Activated CD4-positive, alpha-beta T cell treated with anti-CD3 and anti-CD28 coated beads for 36 hours (primary cell): Measurements from ENCODE around the gene ZNF23. TPM values are rescaled to one million over a fixed set of nuclear protein-coding genes. Genes with fewer than 3 reads are reported as not detected.

Experiments
- ATAC-seq: fragments of 200-7000 bp; cut with Tn5 transposase; one replicate; pipeline ENCODE4 v1.10.0; 2021; ENCODE audit warnings: mild to moderate bottlenecking, moderate library complexity
- CTCF ChIA-PET: fragments of 350-600 bp; sonication (Branson Sonifier 250); formaldehyde crosslinking; loops from one replicate; lab custom pipeline; 2021; ENCODE audit warnings: antibody characterized with exemption; lab: Charles Lee
- POLR2A ChIA-PET: fragments of 350-600 bp; sonication (Branson Sonifier 250); formaldehyde crosslinking; loops from one replicate; lab custom pipeline; 2021; ENCODE audit warnings: antibody characterized with exemption, inconsistent platforms; lab: Charles Lee
- DNase-seq: peaks from one replicate; pipeline ENCODE4 v3.0.0-alpha.2; 2020
- H3K27ac Mint-ChIP-seq: one replicate; pipeline ENCODE4 v1.8.0; 2021; ENCODE audit warnings: mixed read lengths
- H3K27me3 Mint-ChIP-seq: one replicate; pipeline ENCODE4 v1.8.0; 2021; ENCODE audit warnings: mixed read lengths
- H3K36me3 Mint-ChIP-seq: one replicate; pipeline ENCODE4 v1.8.0; 2021; ENCODE audit warnings: low read depth, mixed read lengths
- H3K4me1 Mint-ChIP-seq: one replicate; pipeline ENCODE4 v1.8.0; 2021; ENCODE audit warnings: mixed read lengths
- H3K4me3 Mint-ChIP-seq: one replicate; pipeline ENCODE4 v1.8.0; 2021; ENCODE audit warnings: mild to moderate bottlenecking, moderate library complexity, mixed read lengths
- H3K9me3 Mint-ChIP-seq: one replicate; pipeline ENCODE4 v1.8.0; 2021; ENCODE audit warnings: low read depth, mixed read lengths
- intact Hi-C, 2 experiments: fragments of 100-400 bp; cut with DNase I in 1 of 2; cut with micrococcal nuclease in 1 of 2; formaldehyde crosslinking; loops; one replicate each; pipeline versions ENCODE4 v1.14.2 to v1.15.1; 2022 to 2024; cut with DNase I, micrococcal nuclease
- total RNA-seq, 2 experiments: library from RNA; stranded (reverse); gene quantifications; one replicate each; pipeline ENCODE4 v1.2.3, GENCODE V29; 2021

Gene ZNF23
- total RNA-seq, 2 experiments from 2014 or later, result 9.6 to 10.9 TPM

GRCh38 chr16:71491054-71491453, 29.0 kb upstream of the ZNF23 start:
- intact Hi-C loops, result no loop called here
- DNase-seq (no peak), ATAC-seq (no peak)
- ChIA-PET POLR2A (no interaction called here), CTCF (interaction anchor here (1.1 to 4.8 kb wide), 2 partner anchors 8 to 120 kb away, joined by 5 to 36 read pairs; no protein-coding TSS in a partner anchor)
- Mint-ChIP-seq H3K27ac (no peak overlapping the region), H3K4me3 (no peak overlapping the region), H3K36me3 (no peaks in the 10 kb centered on the region), H3K9me3 (no peaks in the 10 kb centered on the region), H3K27me3 (peaks cover 5% of the 10 kb centered on the region), H3K4me1 (no peaks in the 10 kb centered on the region)

DNA sequence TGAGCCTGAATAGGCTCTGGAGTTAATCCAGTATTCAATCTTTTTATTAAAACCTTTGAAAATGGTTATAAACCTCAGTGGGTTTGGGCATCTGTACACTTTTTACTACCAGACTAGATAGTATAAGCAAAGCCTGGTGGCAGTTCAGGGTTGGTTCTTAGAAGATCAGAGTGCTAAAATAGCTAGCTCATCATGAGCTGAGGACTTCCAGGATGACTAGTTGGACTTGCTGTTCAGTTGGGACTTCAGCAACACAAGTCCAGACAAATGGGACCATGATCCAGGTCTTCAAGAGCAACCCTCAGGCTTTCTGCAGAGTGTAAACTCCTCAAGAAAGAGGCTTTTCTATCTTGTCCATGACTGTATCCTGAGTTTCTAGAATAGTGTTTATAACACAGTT, 28.3 kb upstream of the ZNF23 start:
- Mint-ChIP-seq H3K9me3 (no peaks in the 10 kb centered on the region), H3K27ac (no peak overlapping the region), H3K27me3 (peaks cover 5% of the 10 kb centered on the region), H3K36me3 (no peaks in the 10 kb centered on the region), H3K4me3 (no peak overlapping the region), H3K4me1 (no peaks in the 10 kb centered on the region)
- intact Hi-C loops, result no loop called here
- DNase-seq (no peak), ATAC-seq (no peak)
- ChIA-PET CTCF (interaction anchor here (0.8 to 4.8 kb wide), 3 partner anchors 9 to 121 kb away, joined by 3 to 36 read pairs (median 5); no protein-coding TSS in a partner anchor), POLR2A (no interaction called here)

GRCh38 chr16:71489122-71489521, 27.1 kb upstream of the ZNF23 start, which contains the start of gene ZNF19:
Gene ZNF19 (minus strand): TSS chr16:71489324. CDS start chr16:71482114, 7,210 bp downstream.
- Mint-ChIP-seq H3K27ac (no peak within 1 kb of the TSS), H3K36me3 (no peaks in the 10 kb centered on the region), H3K9me3 (no peaks in the 10 kb centered on the region), H3K4me1 (peaks cover 6% of the 10 kb centered on the region), H3K27me3 (peaks cover 3% of the 10 kb centered on the region), H3K4me3 (no peak within 1 kb of the TSS)
- DNase-seq, result no peak
- POLR2A ChIA-PET, result interaction anchor here (0.6 kb wide), 1 partner anchor 374 kb away, joined by 4 read pairs; no protein-coding TSS in a partner anchor
- intact Hi-C loops, result loop anchor here in 1 of 2 experiments (10.0 kb wide), 1 partner anchor 356 kb away; the partner anchor contains the start of gene ATXN1L
- ATAC-seq, result no peak
- CTCF ChIA-PET, result interaction anchor here (0.6 to 4.8 kb wide), 3 partner anchors 10 to 153 kb away, joined by 3 to 36 read pairs (median 3); no protein-coding TSS in a partner anchor

- Mint-ChIP-seq H3K4me3 (peak overlapping the region; percentile 75), H3K4me1 (peaks cover 14% of the 10 kb centered on the region), H3K27ac (peak overlapping the region; percentile 90), H3K9me3 (no peaks in the 10 kb centered on the region), H3K36me3 (no peaks in the 10 kb centered on the region), H3K27me3 (peaks cover 3% of the 10 kb centered on the region)
- CTCF ChIA-PET, result interaction anchor here (0.6 to 1.9 kb wide), 6 partner anchors 13 to 127 kb away, joined by 3 to 9 read pairs (median 4); partner anchors contain the start of gene ZNF23
- ATAC-seq (peak; percentile 90), DNase-seq (peak; percentile 91)
- intact Hi-C loops, result loop anchor here (1.0 to 10.0 kb wide), 10 partner anchors 22 to 747 kb away; partner anchors contain the start of genes ZNF23 (in 2 of the 2), AP1G1 (in 1 of the 2), ATXN1L (in 1 of the 2) and CMTR2 (in 1 of the 2)
- POLR2A ChIA-PET, result interaction anchor here (0.9 kb wide), 1 partner anchor 22 kb away, joined by 4 read pairs; the partner anchor contains the start of gene ZNF23
Observed at GRCh38 chr16:71484006-71484893, 22.2 kb upstream of the ZNF23 start.

GRCh38 chr16:71482569-71482968, 20.5 kb upstream of the ZNF23 start:
- no peak overlapping the region for H3K4me3 Mint-ChIP-seq
- peaks cover 14% of the 10 kb centered on the region for H3K4me1 Mint-ChIP-seq
- intact Hi-C loops, result loop anchor here in 1 of 2 experiments (5.0 to 10.0 kb wide), 2 partner anchors 362 to 745 kb away; partner anchors contain the start of gene ATXN1L
- H3K27me3 Mint-ChIP-seq, result peaks cover 3% of the 10 kb centered on the region
- H3K27ac Mint-ChIP-seq, result no peak overlapping the region
- no peak for DNase-seq
- no peaks in the 10 kb centered on the region for H3K9me3 Mint-ChIP-seq
- peaks cover 3% of the 10 kb centered on the region for H3K36me3 Mint-ChIP-seq
- ChIA-PET POLR2A (no interaction called here), CTCF (interaction anchor here (1.5 to 1.9 kb wide), 2 partner anchors 17 to 20 kb away, joined by 3 to 9 read pairs; partner anchors contain the start of gene ZNF23)
- ATAC-seq, result no peak

DNA sequence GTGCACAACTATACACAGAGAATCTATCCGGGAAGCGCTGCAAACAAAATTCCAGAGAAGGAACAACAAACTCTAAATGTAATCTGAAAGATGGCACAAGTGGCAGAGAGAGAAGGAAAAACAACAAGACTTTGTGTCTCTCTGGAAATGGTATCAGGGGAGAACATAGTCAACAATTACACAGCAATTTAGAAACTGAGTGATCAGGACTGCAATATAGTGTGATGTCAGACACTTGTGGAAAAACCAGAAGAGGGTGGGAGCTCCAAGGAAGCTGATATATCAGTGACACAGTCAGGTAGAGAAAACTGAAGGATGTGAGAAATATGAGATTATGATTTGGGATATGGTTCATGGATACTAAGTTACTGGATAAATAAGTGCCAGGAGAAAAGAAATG, 18.9 kb upstream of the ZNF23 start:
- peak overlapping the region; percentile 47 for H3K27ac Mint-ChIP-seq
- peaks cover 14% of the 10 kb centered on the region for H3K4me1 Mint-ChIP-seq
- DNase-seq, result no peak
- H3K36me3 Mint-ChIP-seq, result peaks cover 10% of the 10 kb centered on the region
- no peak for ATAC-seq
- no peaks in the 10 kb centered on the region for H3K9me3 Mint-ChIP-seq
- intact Hi-C loops, result loop anchor here in 1 of 2 experiments (5.0 to 10.0 kb wide), 2 partner anchors 364 to 744 kb away; partner anchors contain the start of gene ATXN1L
- ChIA-PET CTCF (interaction anchor here (1.5 kb wide), 1 partner anchor 19 kb away, joined by 3 read pairs; no protein-coding TSS in a partner anchor), POLR2A (no interaction called here)
- no peaks in the 10 kb centered on the region for H3K27me3 Mint-ChIP-seq
- H3K4me3 Mint-ChIP-seq, result no peak overlapping the region

- intact Hi-C loops, result no loop called here
- H3K27me3 Mint-ChIP-seq, result no peaks in the 10 kb centered on the region
- H3K9me3 Mint-ChIP-seq, result no peaks in the 10 kb centered on the region
- DNase-seq, result no peak
- peaks cover 13% of the 10 kb centered on the region for H3K36me3 Mint-ChIP-seq
- H3K4me1 Mint-ChIP-seq, result peaks cover 8% of the 10 kb centered on the region
- ATAC-seq, result no peak
- no peak overlapping the region for H3K4me3 Mint-ChIP-seq
- ChIA-PET CTCF (interaction anchor here (0.9 to 1.0 kb wide), 2 partner anchors 15 to 132 kb away, joined by 3 to 5 read pairs; no protein-coding TSS in a partner anchor), POLR2A (interaction anchor here (0.7 kb wide), 1 partner anchor 14 kb away, joined by 5 read pairs; no protein-coding TSS in a partner anchor)
- no peak overlapping the region for H3K27ac Mint-ChIP-seq
Observed at GRCh38 chr16:71479420-71479819, 17.4 kb upstream of the ZNF23 start.

DNA sequence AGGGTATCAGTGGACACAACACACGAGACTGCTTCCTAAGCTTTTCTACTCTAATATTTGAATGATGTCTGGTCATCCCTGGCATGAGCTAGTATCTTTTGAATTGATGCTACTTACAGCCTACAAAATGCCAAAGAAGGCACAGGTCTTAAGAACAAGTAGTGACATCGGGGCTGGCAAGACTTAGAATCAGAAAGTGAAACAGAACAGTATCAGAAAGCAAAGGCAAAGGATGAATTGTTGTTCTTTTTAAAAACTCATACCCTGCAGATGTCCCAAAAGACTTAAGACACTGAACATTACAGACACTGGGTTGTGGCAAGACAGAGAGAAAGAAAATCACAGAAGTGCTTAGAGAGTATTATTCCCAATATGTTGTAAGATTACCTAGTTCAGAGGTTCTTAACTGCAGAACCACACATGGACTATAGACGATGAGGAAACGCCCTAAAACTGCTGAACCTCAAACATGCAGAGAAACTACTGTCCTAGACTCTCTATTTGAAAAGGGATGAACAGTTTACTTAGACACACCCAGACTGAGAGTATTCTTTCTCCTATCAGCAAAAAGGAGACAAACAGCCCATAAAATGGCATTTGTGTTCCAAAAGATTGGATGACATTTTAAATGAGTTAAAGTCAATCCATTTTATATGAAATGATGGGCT, 14.5 kb upstream of the ZNF23 start:
- intact Hi-C loops, result no loop called here
- no peak overlapping the region for H3K4me3 Mint-ChIP-seq
- no peak overlapping the region for H3K27ac Mint-ChIP-seq
- no peaks in the 10 kb centered on the region for H3K4me1 Mint-ChIP-seq
- POLR2A ChIA-PET, result no interaction called here
- no peaks in the 10 kb centered on the region for H3K27me3 Mint-ChIP-seq
- DNase-seq (no peak), ATAC-seq (no peak)
- H3K9me3 Mint-ChIP-seq, result no peaks in the 10 kb centered on the region
- H3K36me3 Mint-ChIP-seq, result peaks cover 13% of the 10 kb centered on the region
- CTCF ChIA-PET, result no interaction called here

- ChIA-PET POLR2A (no interaction called here), CTCF (interaction anchor here (0.8 kb wide), 1 partner anchor 37 kb away, joined by 3 read pairs; no protein-coding TSS in a partner anchor)
- H3K27ac Mint-ChIP-seq, result no peak overlapping the region
- H3K9me3 Mint-ChIP-seq, result no peaks in the 10 kb centered on the region
- ATAC-seq (no peak), DNase-seq (no peak)
- intact Hi-C loops, result no loop called here
- no peak overlapping the region for H3K4me3 Mint-ChIP-seq
- no peaks in the 10 kb centered on the region for H3K27me3 Mint-ChIP-seq
- no peaks in the 10 kb centered on the region for H3K4me1 Mint-ChIP-seq
- peaks cover 13% of the 10 kb centered on the region for H3K36me3 Mint-ChIP-seq
Observed at GRCh38 chr16:71474864-71475263, 12.8 kb upstream of the ZNF23 start.

GRCh38 chr16:71473891-71474290, 11.8 kb upstream of the ZNF23 start:
- Mint-ChIP-seq H3K36me3 (peaks cover 13% of the 10 kb centered on the region), H3K4me1 (no peaks in the 10 kb centered on the region), H3K9me3 (no peaks in the 10 kb centered on the region), H3K27me3 (no peaks in the 10 kb centered on the region), H3K27ac (no peak overlapping the region), H3K4me3 (no peak overlapping the region)
- intact Hi-C loops, result no loop called here
- no peak for DNase-seq
- no peak for ATAC-seq
- ChIA-PET POLR2A (no interaction called here), CTCF (no interaction called here)

DNA sequence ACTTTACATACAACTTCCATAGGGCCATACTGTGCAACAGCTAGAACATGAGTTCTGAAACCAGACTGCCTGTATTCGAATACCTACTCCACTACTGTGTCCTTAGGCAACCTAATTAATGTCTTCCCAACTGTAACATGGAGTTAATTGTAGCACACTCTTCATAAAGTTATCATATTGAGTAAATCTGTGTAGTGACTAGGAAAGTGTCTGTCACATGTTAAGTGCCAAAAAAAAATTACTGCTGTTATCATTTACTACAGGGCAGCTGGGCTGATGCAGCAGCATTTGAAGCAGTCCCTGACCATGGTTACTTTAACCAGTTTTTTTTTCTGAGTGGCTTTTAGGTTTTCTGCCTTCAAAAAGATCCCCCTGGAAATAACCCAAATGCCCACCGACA, 10.9 kb upstream of the ZNF23 start:
- intact Hi-C loops, result no loop called here
- Mint-ChIP-seq H3K27ac (no peak overlapping the region), H3K4me3 (no peak overlapping the region), H3K36me3 (peaks cover 13% of the 10 kb centered on the region), H3K9me3 (no peaks in the 10 kb centered on the region), H3K4me1 (no peaks in the 10 kb centered on the region), H3K27me3 (no peaks in the 10 kb centered on the region)
- CTCF ChIA-PET, result no interaction called here
- POLR2A ChIA-PET, result no interaction called here
- DNase-seq (no peak), ATAC-seq (no peak)
